AG04449 (cell line): ENCODE data around the gene PLCH2.
"Not testable (repeated sequence)": the region's sequence is repeated elsewhere in the genome, so short reads cannot be mapped to it uniquely, and the experiment has no call there.

ENCODE experiments used
- CTCF ChIA-PET: fragments of 350-600 bp; formaldehyde crosslinking; extraction: SDS; loops from one replicate; lab custom pipeline; 2021; ENCODE audit warnings: antibody characterized with exemption; lab: Yijun Ruan, JAX
- POLR2A ChIA-PET: fragments of 400-600, 350-600 bp; formaldehyde crosslinking; extraction: SDS; loops from one replicate; lab custom pipeline; 2020; ENCODE audit warnings: antibody characterized with exemption, inconsistent platforms; lab: Yijun Ruan, JAX
- DNase-seq: peaks from one replicate; pipeline ENCODE4 v3.0.0-alpha.2; 2010; ENCODE audit warnings: low read depth, low spot score
- H3K4me3 ChIP-seq: 2 replicates; pipeline ENCODE4 v1.5.1; 2011; ENCODE audit warnings: low read depth, mild to moderate bottlenecking, control low read depth, low read length
- TF ChIP-seq, protein P1 (sequence below): IDR thresholded peaks from one replicate; pipeline ENCODE4 v1.5.1; 2011; ENCODE audit warnings: mild to moderate bottlenecking, moderate library complexity, low read length, control low read depth, inconsistent platforms; ENCODE audit not compliant: insufficient read depth; ENCODE audit errors: missing control alignments

Gene PLCH2

GRCh38 chr1:2438641-2439040 is 37.4 kb upstream of the PLCH2 start:
- POLR2A ChIA-PET, result interaction anchor here (1.2 kb wide), 1 partner anchor 87 kb away, joined by 3 read pairs; no protein-coding TSS in a partner anchor
- CTCF ChIA-PET, result no interaction called here
- DNase-seq, result no peak
- no peak overlapping the region for H3K4me3 ChIP-seq
- TF ChIP-seq, protein P1, sequence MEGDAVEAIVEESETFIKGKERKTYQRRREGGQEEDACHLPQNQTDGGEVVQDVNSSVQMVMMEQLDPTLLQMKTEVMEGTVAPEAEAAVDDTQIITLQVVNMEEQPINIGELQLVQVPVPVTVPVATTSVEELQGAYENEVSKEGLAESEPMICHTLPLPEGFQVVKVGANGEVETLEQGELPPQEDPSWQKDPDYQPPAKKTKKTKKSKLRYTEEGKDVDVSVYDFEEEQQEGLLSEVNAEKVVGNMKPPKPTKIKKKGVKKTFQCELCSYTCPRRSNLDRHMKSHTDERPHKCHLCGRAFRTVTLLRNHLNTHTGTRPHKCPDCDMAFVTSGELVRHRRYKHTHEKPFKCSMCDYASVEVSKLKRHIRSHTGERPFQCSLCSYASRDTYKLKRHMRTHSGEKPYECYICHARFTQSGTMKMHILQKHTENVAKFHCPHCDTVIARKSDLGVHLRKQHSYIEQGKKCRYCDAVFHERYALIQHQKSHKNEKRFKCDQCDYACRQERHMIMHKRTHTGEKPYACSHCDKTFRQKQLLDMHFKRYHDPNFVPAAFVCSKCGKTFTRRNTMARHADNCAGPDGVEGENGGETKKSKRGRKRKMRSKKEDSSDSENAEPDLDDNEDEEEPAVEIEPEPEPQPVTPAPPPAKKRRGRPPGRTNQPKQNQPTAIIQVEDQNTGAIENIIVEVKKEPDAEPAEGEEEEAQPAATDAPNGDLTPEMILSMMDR, result no peak

DNA sequence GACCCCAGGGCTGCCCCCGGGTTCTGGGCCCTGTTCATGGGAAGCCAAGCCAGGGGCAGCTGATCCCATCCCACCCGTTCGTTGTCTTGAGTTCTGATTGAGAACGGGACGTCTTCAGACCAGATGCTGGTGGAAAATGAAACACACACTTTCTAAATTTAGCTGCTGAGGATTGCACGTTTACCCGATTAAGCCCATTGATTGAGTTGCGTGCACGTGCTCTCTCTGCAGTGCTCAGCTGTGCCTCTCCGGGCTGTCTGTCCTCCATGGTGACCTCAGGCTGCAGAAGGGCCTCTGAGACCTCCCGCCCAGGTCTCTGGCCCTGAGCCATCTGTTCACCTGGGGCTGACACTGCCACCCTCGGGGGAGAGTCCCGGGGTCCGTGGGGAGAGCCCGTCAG is 36.7 kb upstream of the PLCH2 start:
- H3K4me3 ChIP-seq, result no peak overlapping the region
- TF ChIP-seq, protein P1, result no peak
- no peak for DNase-seq
- CTCF ChIA-PET, result no interaction called here
- POLR2A ChIA-PET, result interaction anchor here (1.2 kb wide), 1 partner anchor 86 kb away, joined by 3 read pairs; no protein-coding TSS in a partner anchor

DNA sequence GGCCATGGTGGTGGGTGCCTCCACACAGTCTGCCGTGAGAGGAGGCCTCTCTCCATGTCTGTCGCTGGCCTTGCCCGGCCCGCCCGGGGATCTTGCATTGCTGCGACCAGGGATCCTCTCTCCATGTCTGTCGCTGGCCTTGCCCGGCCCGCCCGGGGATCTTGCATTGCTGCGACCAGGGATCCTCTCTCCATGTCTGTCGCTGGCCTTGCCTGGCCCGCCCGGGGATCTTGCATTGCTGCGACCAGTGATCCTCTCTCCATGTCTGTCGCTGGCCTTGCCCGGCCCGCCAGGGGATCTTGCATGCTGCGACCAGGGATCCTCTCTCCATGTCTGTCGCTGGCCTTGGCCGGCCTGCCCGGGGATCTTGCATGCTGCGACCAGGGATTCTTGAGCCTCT is 35.7 kb upstream of the PLCH2 start:
- CTCF ChIA-PET, H3K4me3 ChIP-seq, POLR2A ChIA-PET, DNase-seq: not testable (repeated sequence)

- H3K4me3 ChIP-seq, result no peak overlapping the region
- ChIA-PET POLR2A (no interaction called here), CTCF (no interaction called here)
- TF ChIP-seq, protein P1, result no peak
- no peak for DNase-seq
Measured at GRCh38 chr1:2441746-2442145, 34.3 kb upstream of the PLCH2 start.

DNA sequence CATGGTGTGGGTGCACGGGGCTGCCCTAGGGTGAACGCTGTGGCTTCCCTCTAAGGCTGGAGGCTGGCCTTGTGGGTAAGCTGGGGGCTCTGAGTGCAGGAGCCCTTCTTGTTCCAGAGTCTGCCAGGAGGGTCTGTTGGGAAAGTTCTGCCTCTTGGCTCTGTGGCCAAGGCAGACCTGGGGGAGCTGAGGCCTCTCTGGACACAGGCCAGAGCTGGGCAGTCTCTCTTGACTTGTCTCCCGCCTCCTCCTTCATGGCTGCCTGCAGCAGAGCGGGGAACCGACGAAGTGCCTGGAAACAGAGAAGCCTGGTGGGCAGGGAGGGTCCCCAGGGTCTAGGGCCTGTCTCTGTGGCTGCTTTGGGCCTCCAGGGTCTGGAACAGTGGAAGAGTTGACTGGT is 33.4 kb upstream of the PLCH2 start:
- POLR2A ChIA-PET, result no interaction called here
- no peak overlapping the region for H3K4me3 ChIP-seq
- TF ChIP-seq, protein P1, result no peak
- no peak for DNase-seq
- CTCF ChIA-PET, result interaction anchor here (1.5 kb wide), 1 partner anchor 106 kb away, joined by 5 read pairs; no protein-coding TSS in a partner anchor

- ChIA-PET POLR2A (no interaction called here), CTCF (interaction anchor here (1.0 to 1.7 kb wide), 3 partner anchors 20 to 105 kb away, joined by 3 to 5 read pairs (median 5); partner anchors contain the start of gene PANK4)
- H3K4me3 ChIP-seq, result peak overlapping the region; percentile 18; the same call in 1 of the 2 replicates
- DNase-seq, result no peak
- TF ChIP-seq, protein P1, result peak; percentile 41
Measured at GRCh38 chr1:2443277-2444137, 32.6 kb upstream of the PLCH2 start.
